Transverse colon (tissue), 4 donors: ENCODE data around the gene ETV6.
"Not testable (repeated sequence)": the region's sequence is repeated elsewhere in the genome, so short reads cannot be mapped to it uniquely, and the experiment has no call there.

Experiments
- POLR2AphosphoS5 ChIP-seq, 3 donors: sonication (generic); formaldehyde crosslinking; IDR thresholded peaks; one replicate each; pipeline ENCODE4 v1.6.1; 2016; ENCODE audit warnings: antibody characterized with exemption in 3 of 3
- TF ChIP-seq, protein P1 (sequence below), 5 experiments: fragments of 200-600 bp in 3 of 5; fragments of 450-650 bp in 2 of 5; sonication (generic) in 3 of 5; IDR thresholded peaks; 1 replicate in 2 of 5; 2 replicates in 3 of 5; pipeline ENCODE4 v1.5.1; 2016 to 2017; ENCODE audit warnings: antibody characterized with exemption in 5 of 5, inconsistent platforms in 3 of 5, mild to moderate bottlenecking in 2 of 5, moderate library complexity in 1 of 5

- not testable (repeated sequence) for TF ChIP-seq POLR2AphosphoS5 (IDR thresholded peaks at IDR 0.05)
- TF ChIP-seq, protein P1, sequence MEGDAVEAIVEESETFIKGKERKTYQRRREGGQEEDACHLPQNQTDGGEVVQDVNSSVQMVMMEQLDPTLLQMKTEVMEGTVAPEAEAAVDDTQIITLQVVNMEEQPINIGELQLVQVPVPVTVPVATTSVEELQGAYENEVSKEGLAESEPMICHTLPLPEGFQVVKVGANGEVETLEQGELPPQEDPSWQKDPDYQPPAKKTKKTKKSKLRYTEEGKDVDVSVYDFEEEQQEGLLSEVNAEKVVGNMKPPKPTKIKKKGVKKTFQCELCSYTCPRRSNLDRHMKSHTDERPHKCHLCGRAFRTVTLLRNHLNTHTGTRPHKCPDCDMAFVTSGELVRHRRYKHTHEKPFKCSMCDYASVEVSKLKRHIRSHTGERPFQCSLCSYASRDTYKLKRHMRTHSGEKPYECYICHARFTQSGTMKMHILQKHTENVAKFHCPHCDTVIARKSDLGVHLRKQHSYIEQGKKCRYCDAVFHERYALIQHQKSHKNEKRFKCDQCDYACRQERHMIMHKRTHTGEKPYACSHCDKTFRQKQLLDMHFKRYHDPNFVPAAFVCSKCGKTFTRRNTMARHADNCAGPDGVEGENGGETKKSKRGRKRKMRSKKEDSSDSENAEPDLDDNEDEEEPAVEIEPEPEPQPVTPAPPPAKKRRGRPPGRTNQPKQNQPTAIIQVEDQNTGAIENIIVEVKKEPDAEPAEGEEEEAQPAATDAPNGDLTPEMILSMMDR (IDR thresholded peaks at IDR 0.05) = not testable (repeated sequence)
These were observed 32.2 kb downstream of the ETV6 start for GRCh38 chr12:11681695-11682094.
